ENCODE data around the gene ZNF786.
"Not testable (repeated sequence)": the region's sequence is repeated elsewhere in the genome, so short reads cannot be mapped to it uniquely, and the experiment has no call there.

The ZNF786 gene

GRCh38 chr7:149085866-149086265, 4.7 kb downstream of the ZNF786 start:
- DNase-seq, result no peak

DNA sequence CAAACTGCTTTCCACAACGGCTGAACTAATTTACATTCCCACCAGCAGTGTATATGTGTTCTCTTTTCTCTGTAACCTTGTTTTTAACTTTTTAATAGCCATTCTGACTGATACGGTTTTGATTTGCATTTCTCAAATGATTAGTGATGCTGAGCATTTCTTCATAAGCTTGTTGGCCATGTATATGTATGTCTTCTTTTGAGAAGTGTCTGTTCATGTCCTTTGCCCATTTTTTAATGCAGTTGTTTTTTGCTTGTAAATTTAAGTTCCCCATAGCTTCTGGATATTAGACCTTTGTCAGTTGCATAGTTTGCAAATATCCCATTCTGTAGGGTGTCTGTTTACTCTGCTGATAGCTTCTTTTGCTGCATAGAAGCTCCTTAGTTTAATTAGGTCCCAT, 6.1 kb downstream of the ZNF786 start:
- no peak for DNase-seq

- DNase-seq, result no peak
Observed at GRCh38 chr7:149081914-149082313, 8.6 kb downstream of the ZNF786 start.

DNA sequence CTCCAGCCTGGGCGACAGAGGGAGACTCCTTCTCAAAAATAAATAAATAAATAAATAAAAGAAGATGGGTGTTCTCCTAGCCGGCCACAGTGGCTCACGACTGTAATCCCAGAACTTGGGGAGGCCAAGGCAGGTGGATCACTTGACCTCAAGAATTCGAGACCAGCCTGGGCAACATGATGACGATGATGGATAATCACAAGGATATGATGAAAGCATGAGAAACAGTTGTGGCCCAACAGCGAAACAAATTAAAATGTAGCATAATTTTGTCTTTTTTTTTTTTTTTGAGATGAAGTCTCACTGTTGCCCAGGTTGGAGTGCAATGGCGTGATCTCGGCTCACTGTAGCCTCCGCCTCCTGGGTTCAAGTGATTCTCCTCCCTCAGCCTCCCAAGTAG, 12.9 kb downstream of the ZNF786 start:
- DNase-seq, result no peak

GRCh38 chr7:149075286-149075685, 15.2 kb downstream of the ZNF786 start:
- DNase-seq, result no peak

- no peak for DNase-seq
Observed at GRCh38 chr7:149074116-149074885, 16.2 kb downstream of the ZNF786 start.

- no peak for DNase-seq
Observed at GRCh38 chr7:149072438-149072775, 18.1 kb downstream of the ZNF786 start.

GRCh38 chr7:149071641-149072437, 18.7 kb downstream of the ZNF786 start:
- DNase-seq, result no peak

DNA sequence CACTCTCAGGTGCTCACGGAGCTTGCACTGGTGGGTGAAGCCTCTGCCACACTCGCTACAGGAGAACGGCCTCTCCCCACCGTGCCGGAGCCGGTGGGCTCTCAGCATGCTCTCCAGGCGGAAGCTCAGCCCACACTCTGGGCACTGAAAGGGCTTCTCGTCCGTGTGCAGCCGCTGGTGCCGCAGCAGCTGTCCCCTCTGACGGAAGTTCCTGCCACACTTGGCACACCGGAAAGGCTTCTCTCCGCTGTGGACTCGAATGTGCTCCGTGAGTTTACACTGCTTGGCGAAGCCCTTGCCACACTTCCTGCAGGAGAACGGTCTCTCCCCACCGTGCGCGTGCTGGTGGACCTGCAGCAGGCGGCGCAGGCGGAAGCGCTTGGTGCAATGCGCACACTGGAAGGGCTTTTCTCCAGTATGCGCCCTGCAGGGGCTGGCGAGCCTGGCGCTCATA, 19.3 kb downstream of the ZNF786 start:
- no peak for DNase-seq

GRCh38 chr7:149070372-149071125, 20.0 kb downstream of the ZNF786 start:
- DNase-seq, result no peak

DNA sequence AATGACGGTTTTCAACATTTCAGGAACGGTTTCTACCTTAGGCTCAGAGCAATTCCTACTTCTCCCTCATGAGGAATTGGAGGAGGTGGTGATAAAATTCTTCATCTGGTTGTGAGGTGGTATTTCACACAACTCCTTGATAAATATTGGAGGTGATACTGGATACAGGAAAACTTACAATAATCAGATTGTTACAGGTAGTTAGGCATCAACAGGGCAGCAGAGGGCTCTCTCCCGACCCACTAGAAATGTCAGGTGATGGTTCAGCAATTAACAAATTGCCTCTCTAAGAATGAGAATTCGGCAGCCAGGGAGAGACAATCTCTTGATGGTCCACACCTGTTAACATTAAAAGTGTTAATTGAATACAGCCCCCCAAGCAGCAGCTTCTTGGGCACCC, 22.6 kb downstream of the ZNF786 start:
- DNase-seq, result no peak

- DNase-seq, result no peak
Observed at GRCh38 chr7:149063476-149063875, 27.0 kb downstream of the ZNF786 start.

- DNase-seq, result not testable (repeated sequence)
Observed at GRCh38 chr7:149062217-149062899, 28.2 kb downstream of the ZNF786 start.

- DNase-seq, result no peak
Observed at GRCh38 chr7:149060156-149060555, 30.4 kb downstream of the ZNF786 start.

- DNase-seq, result no peak
Observed at GRCh38 chr7:149053885-149054284, 36.6 kb downstream of the ZNF786 start.

GRCh38 chr7:149053384-149053783, 37.1 kb downstream of the ZNF786 start:
- DNase-seq, result no peak

DNA sequence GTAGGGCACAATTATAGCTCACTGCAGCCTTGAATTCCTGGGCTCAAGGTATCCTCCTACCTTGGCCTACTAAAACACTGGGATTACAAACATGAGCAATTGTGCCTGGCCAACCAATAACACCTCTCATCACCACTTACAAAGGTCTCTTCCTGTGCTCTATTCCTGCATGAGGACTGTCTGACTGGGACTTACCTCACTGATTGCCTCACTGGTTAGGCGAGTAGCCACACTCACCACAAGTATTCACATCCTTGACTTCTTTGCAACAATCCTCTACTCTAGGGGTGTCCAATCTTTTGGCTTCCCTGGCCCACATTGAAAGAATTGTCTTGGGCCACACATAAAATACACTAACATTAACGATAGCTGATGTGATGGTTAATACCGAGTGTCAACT, 39.6 kb downstream of the ZNF786 start:
- no peak for DNase-seq

DNA sequence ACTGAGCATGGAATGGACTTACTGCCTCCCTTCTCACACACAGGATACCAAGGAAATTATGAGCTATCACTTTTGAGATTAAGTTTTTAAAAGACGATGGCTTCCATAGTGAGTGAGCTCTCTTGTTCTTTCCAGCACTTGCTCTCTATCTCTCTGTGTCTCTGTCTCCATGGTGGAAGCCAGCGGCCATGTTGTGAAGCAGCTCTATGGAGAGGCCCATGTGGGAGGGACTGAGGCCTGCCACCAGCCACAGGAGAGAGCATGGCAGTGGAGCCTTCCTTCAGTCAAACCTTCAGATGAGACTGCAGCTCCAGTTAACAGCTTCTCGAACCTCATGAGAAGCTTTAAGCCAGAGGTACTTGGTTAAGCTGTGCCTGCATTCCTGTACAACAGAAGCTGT, 41.7 kb downstream of the ZNF786 start:
- no peak for DNase-seq

GRCh38 chr7:149046416-149046815, 44.1 kb downstream of the ZNF786 start:
- DNase-seq, result no peak

GRCh38 chr7:149043936-149044335, 46.6 kb downstream of the ZNF786 start:
- no peak for DNase-seq

DNA sequence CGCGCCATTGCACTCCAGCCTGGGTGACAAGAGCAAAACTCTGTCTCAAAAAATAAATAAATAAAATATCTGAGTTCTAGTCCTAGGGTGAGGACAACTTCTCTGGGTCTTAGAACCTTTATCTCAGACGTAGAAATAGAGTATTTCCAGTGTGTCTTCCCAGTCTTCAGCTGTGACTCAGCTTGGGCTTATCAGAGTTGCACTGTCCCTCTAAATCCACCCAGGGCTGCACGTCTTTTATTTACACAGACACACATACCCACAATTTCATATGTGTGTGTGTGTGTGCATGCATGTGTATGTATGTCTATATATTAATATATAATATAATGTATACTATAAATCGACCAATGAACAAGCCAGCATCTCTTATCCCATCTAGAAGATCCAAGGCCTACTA, 49.2 kb downstream of the ZNF786 start:
- DNase-seq, result no peak

Measured in anterior cingulate cortex (tissue), 58 donors.